DMS79 (cell line): ENCODE results near the gene PRMT2.

Source experiments
- DNase-seq: peaks from one replicate; lab custom pipeline; 2025; lab: John Stamatoyannopoulos, UW

PRMT2 gene

DNA sequence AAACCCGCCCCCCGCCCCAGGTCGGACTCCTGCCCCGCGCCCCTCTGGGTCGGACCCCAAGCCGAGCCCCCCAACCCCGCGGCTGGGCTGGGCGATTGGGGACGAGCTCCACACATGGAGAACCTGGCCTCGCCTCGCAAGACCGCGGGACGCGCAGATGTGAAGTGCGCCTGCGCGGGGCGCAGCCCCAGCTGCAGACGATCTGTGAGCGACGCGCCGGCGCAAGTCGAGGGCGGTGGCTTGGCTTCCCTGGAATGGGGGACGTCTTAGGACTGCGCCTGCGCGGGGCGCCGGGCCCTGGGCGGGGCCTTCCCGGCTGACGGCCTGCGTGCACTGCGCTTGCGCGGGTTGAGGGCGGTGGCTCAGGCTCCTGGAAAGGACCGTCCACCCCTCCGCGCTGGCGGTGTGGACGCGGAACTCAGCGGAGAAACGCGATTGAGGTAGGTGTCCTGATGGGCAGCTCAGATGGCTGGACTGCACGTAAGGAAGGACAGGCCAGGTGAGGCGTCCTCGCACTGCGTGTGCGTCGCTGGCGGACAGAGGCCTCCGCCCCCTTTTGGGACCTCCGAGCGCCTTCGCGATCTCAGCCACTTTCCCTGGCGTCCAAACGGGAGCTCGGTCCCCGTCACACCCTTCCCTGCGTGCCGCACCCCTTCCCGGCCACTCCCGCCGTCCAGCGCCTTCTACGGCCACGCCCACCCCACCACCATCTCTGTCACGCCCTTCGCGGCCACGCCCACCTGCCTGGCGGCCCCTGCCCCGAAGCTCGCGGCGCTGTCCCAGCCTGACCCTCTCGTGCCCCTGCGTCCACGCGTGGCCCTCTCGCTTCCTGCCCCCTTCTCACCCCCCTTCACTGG, at the start of gene PRMT2:
TSS of gene PRMT2 (plus strand) at position 351 of the 857 bp plus-strand sequence. CDS start 1,278 bp downstream, outside the sequence.
- peak; percentile 92 for DNase-seq

DNA sequence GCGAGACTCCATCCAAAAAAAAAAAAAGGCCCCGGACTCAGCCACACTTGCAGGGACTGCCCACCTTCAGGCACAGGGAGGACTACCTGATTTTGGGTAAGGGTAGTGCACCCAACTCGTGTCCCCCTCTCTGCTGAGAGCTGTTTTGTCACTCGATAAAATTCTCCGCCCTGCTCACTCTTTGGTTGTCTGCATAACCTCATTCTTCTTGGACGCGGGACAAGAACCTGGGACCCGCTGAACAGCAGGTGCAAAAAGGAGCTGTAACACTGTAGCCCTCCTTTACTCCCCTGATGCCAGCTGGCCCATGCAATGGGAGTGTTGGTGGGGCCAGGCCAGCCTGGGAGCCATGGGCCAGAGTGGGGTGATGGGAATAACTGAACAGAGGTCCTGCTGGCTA, 41.2 kb upstream of the PRMT2 start:
- no peak for DNase-seq

GRCh38 chr21:46596201-46596600, 39.3 kb upstream of the PRMT2 start:
- DNase-seq: no peak

GRCh38 chr21:46597031-46597430, 38.4 kb upstream of the PRMT2 start:
- no peak for DNase-seq

- DNase-seq: no peak
Observed at GRCh38 chr21:46597896-46598343, 37.6 kb upstream of the PRMT2 start.

GRCh38 chr21:46598581-46599572, 36.6 kb upstream of the PRMT2 start:
- DNase-seq: no peak

DNA sequence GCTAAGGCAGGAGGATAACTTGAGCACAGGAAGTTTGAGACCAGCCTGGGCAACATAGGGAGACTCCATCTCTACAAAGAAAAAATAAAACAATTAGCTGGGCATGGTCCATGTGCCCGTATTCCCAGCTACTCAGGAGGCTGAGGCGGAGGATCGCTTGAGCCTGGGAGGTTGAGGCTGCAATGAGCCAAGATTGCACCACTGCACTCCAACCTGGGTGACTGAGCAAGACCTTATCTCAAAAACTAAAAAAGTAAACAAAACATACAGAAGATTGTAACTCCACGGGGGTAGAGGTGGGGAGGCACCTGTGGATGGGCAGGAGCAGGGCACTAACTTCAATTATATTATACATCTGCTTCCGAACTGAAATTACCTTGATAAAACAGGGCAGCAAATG, 35.2 kb upstream of the PRMT2 start:
- no peak for DNase-seq

DNA sequence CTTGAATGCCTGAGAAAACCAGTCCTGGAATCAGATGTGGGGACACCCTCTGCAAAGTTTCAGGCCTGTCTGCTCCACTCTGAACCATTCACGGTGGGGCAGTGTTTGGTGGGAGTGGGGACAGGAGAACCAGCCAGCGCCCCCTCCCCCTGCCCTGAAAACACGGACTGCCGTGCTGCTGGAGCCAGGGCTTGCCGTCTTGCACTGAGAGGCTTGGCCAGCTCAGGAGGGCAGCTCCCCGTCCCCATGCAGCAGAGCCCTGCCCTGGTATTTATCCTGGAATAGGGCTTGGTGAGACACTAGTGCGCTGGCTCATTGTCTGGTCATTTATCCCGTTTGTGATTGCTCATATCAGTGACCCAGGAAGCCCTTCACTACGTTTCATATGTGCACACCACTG, 34.5 kb upstream of the PRMT2 start:
- no peak for DNase-seq

DNA sequence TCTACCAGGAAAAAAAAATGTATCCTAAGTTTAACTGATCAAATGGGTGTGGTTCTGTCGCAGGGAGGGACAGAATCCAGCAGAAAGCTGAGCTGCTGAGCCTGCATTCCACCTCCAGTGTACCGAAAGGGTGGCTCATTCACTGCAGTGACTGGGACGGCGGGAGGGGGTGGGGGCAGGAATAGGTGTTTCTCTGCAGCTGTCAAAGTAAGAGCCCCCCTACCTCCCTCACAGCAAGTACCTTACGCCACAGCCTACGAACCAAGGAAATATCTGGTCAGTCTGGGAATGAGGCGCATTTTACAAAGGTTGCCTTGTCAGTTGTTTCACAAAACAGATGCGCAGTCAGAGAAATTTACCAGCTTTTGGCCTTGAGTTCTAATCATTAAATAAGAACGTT, 32.2 kb upstream of the PRMT2 start:
- DNase-seq: no peak

DNA sequence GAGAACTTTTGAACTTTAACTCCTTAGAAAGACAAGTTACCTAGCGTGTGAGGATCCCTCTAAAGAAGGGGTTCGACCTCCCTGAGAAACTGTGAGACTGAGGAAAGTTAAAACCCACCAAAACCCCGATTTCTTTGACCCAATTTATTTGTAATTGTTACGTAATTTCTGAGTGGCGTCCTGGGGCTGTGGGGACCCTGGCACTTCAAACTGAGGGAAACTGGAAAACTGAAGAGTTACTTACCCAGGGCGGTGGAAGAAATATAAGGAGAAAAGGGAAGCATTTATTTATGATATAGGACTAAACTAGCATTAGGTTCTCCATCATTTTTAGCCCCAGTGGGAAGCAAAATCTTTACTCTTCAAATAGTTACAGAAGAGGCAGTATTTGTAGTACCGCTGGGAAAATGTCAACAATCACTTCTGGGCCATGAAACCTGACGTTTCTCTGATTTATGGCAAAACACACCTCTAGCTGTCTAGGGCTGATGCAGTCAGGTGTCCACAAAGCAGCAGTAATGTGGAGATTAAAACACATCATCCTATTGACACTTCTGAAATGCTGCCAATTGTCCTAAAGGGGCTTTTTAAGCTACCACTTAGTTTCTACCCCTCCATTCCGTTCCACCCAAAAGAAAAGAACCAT, 31.0 kb upstream of the PRMT2 start:
- no peak for DNase-seq

GRCh38 chr21:46604975-46605766, 30.3 kb upstream of the PRMT2 start, which contains the start of gene S100B:
TSS of gene S100B (minus strand) at chr21:46605082. CDS start at chr21:46602415, 2,667 bp downstream.
- DNase-seq: no peak

- DNase-seq: no peak
Observed at GRCh38 chr21:46605767-46606426, 29.6 kb upstream of the PRMT2 start.

DNA sequence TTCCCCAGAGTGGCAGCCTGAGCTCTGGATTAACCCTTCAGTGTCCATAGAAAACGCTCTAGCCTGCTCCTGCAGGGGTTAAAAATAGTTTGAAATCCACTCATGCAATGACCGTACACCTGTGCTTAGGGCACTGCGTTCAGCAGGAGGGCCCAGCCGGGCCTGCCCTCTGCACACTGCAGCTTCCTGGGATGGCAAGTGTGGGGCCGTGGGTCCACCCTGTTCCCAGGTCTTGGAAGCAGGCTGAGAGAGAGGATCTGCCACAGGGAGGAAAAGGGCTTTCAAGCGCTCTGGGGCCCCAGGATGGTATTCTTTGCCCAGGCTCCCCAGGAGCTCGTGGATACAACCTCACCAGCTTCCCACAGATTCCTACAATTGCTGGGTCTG, 29.1 kb upstream of the PRMT2 start:
- DNase-seq: no peak

DNA sequence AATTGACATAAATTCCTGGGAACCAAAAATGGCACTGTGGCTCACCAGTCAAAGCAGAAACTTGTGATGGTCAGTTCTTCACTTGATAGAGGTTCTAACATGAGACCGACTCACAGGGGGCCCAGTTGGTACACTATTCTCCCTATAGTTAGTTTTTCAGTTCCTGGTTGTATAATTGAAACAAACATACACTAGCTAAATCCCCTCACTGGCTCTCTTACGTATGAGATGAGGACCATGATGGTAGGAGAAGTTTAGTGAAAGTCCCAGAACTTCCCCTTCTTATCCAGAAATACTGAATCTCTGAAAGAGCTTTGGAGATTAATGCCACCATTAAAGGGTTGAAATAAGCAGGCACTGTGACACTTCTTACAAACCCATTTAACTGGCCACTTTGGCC, 27.8 kb upstream of the PRMT2 start:
- no peak for DNase-seq

- DNase-seq: no peak
Observed at GRCh38 chr21:46608672-46609111, 26.8 kb upstream of the PRMT2 start.

GRCh38 chr21:46610018-46610701, 25.3 kb upstream of the PRMT2 start:
- DNase-seq: no peak

GRCh38 chr21:46613391-46613790, 22.1 kb upstream of the PRMT2 start:
- DNase-seq: no peak

DNA sequence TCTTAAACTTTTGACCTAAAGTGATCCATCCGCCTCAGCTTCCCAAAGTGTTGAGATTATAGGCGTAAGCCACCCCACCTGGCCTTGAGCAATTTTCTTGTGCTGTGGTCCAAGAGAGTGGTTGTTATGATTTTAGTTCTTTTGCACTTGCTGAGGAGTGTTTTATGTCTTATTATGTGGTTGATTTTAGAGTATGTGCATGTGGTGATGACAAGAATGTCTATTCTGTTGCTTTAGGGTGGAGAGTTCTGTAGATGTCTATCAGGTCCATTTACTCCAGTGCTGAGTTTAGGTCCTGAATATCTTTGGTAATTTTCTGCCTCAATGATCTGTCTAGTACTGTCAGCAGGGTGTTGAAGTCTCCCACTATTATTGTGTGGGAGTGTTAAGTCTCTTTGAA, 19.4 kb upstream of the PRMT2 start:
- no peak for DNase-seq

GRCh38 chr21:46616656-46617055, 18.8 kb upstream of the PRMT2 start:
- DNase-seq: no peak
